Jurkat, Clone E6-1 (cell line): Measurements from ENCODE around the gene PTOV1.
A peak's percentile ranks its signal among the peaks of the same experiment; 100 is the strongest.
"Not testable (repeated sequence)": the region's sequence is repeated elsewhere in the genome, so short reads cannot be mapped to it uniquely, and the experiment has no call there.

Source experiments
- DNase-seq: peaks from one replicate; pipeline ENCODE4 v3.0.0-alpha.2; 2011; ENCODE audit warnings: low read depth, low spot score
- H3K4me3 ChIP-seq: 2 replicates; pipeline ENCODE4 v1.5.1; 2011; ENCODE audit warnings: mild to moderate bottlenecking, low read length, control low read depth, moderate library complexity

PTOV1 gene

GRCh38 chr19:49814010-49814409 lies 36.9 kb upstream of the PTOV1 start:
- H3K4me3 ChIP-seq = peak overlapping the region; percentile 89
- DNase-seq = no peak

- no peak for DNase-seq
- no peak overlapping the region for H3K4me3 ChIP-seq
Observed at GRCh38 chr19:49816590-49816989, 34.4 kb upstream of the PTOV1 start.

- peak; percentile 74 for DNase-seq
- H3K4me3 ChIP-seq = peak within 1 kb of the TSS; percentile 94
Observed at GRCh38 chr19:49817964-49818648, 32.9 kb upstream of the PTOV1 start, which contains the start of gene MED25. Gene MED25, plus strand, starts transcription at chr19:49818289. Its CDS starts 53 bp downstream, at chr19:49818342.

GRCh38 chr19:49818649-49819370 lies 32.1 kb upstream of the PTOV1 start:
- DNase-seq = no peak
- peak overlapping the region; percentile 94 for H3K4me3 ChIP-seq

GRCh38 chr19:49819452-49820115 lies 31.4 kb upstream of the PTOV1 start:
- peak overlapping the region; percentile 94; the same call in 1 of the 2 replicates for H3K4me3 ChIP-seq
- not testable (repeated sequence) for DNase-seq

DNA sequence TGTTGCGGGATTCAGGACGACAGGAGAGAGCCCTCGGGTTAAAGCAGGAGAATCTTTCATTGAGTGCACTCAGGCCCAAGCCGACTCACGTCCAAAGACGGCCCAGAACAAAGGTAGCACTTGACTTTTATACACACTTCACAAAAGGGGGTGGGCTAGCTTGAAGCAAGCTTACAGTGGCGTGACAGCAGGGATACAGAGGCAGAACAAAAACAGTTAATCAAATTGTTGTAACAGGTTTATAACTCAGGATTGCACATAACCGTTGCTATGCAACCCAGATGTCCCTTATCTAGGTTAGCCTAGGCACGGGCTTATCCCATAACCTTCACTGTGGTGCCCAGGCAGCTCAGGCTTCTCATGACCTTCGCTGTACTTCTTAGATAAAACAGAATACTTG lies 30.8 kb upstream of the PTOV1 start:
- no peak overlapping the region for H3K4me3 ChIP-seq
- DNase-seq = no peak

DNA sequence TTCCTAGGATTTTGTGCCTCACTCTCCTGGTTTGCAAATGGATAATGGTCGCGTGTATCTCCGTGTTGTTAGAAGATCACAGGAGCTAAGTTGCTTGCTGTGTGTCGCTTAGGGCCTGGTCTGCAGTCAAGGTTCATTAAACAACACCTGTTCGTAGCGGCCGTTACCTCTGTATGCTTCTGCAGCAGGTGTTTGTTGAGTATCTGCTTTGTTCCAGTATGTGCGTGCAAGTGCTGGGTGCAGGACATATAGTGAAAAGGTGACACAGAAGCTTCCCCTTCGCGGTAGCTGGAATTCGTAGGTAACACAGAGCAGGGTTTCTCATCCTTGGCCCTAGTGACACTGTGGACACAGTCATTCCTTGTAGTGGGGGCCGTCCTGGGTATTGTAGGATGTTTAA lies 27.5 kb upstream of the PTOV1 start:
- DNase-seq = no peak
- no peak overlapping the region for H3K4me3 ChIP-seq

- no peak for DNase-seq
- H3K4me3 ChIP-seq = no peak overlapping the region
Observed at GRCh38 chr19:49824662-49825061, 26.3 kb upstream of the PTOV1 start.

- DNase-seq = no peak
- no peak overlapping the region for H3K4me3 ChIP-seq
Observed at GRCh38 chr19:49827034-49827433, 23.9 kb upstream of the PTOV1 start.

GRCh38 chr19:49829200-49829599 lies 21.8 kb upstream of the PTOV1 start:
- no peak for DNase-seq
- no peak overlapping the region for H3K4me3 ChIP-seq

DNA sequence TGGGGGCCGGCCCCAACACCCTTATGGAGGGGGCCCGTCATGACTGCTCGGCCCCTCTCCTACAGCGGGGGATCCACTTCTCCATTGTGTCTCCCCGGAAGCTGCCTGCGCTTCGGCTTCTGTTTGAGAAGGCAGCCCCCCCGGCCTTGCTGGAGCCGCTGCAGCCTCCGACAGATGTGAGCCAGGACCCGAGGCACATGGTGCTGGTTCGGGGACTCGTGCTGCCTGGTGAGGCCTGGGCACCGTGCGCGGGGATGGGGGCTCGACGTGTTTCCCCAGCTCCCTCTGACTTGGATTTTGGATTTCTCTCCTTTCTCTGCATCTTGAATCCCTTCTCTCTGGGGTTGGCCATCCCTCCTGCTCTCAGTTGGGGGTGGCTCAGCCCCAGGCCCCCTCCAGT lies 21.2 kb upstream of the PTOV1 start:
- DNase-seq = no peak
- H3K4me3 ChIP-seq = no peak overlapping the region

DNA sequence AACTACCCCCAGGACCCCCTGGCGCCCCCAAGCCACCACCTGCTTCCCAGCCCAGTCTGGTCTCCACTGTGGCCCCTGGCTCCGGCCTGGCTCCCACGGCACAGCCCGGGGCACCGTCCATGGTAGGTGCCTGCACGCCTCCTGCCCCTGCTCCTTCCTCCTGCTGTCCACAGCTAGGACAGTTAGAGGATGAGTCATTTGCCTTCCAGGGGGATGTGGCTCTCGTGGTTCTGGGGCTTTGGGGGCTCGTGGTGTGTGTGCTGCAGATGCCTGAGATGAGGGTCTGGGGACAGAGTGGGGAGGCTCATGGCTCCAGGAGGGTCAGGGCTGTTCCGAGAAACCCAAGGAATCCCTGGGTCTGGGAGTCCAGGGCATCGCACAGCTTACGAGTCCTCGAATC lies 20.2 kb upstream of the PTOV1 start:
- DNase-seq = no peak

DNA sequence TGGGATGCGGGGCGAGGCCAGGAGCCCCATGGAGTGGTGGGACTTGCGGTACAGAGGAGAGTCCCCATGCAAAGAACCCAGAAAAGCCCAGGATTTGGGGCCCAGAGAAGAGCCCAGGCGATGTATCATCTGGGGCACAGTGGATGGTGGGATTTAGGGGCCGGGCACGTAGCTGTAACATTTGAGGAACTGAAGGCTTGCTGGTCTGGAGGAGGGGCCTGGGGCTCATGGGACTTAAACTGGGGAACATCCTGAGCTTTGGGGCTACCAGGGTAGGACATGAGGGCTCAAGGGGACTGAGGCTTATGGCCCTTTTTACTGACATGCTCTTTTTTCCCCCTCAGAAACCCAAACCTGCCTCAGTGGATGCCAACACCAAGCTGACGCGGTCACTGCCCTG lies 19.4 kb upstream of the PTOV1 start:
- no peak overlapping the region for H3K4me3 ChIP-seq
- DNase-seq = no peak

More for the DNA sequence above, 20.2 kb upstream of the PTOV1 start:
- H3K4me3 ChIP-seq = no peak overlapping the region

GRCh38 chr19:49832556-49832955 lies 18.4 kb upstream of the PTOV1 start:
- H3K4me3 ChIP-seq = no peak overlapping the region
- peak; percentile 48 for DNase-seq

DNA sequence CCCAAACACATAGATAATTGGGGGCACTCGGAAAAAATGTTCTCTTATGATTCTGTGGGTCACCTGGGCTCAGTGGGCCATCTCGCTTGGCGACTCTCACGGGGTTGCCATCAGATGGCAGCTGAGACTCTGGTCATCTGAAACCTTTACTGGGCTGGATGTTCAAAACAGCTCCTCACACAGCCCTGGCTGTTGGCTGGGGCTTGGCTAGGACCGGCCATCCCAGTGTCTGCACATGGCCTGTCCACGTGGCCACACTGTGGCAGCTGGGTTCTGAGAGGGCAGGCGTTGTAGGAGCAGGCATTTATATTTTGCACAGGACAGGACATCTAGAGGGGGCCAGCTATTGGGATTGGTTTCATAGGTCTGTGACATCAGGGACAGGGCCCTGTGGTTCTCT lies 17.4 kb upstream of the PTOV1 start:
- no peak for DNase-seq
- H3K4me3 ChIP-seq = no peak overlapping the region

DNA sequence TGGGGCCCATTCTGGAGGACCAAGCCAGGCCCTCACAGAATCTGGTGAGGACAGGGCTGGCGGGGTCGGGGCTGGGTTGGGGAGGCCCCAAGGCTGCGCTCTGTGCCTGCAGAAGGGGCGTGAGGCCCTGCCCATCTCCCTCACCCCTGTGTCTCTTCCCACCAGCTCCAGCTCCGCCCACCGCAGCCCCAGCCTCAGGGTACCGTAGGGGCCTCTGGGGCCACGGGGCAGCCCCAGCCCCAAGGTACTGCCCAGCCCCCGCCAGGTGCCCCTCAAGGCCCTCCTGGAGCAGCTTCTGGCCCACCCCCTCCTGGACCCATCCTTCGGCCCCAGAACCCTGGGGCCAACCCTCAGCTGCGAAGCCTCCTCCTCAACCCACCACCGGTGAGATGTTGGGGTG lies 15.4 kb upstream of the PTOV1 start:
- H3K4me3 ChIP-seq = no peak overlapping the region
- no peak for DNase-seq

DNA sequence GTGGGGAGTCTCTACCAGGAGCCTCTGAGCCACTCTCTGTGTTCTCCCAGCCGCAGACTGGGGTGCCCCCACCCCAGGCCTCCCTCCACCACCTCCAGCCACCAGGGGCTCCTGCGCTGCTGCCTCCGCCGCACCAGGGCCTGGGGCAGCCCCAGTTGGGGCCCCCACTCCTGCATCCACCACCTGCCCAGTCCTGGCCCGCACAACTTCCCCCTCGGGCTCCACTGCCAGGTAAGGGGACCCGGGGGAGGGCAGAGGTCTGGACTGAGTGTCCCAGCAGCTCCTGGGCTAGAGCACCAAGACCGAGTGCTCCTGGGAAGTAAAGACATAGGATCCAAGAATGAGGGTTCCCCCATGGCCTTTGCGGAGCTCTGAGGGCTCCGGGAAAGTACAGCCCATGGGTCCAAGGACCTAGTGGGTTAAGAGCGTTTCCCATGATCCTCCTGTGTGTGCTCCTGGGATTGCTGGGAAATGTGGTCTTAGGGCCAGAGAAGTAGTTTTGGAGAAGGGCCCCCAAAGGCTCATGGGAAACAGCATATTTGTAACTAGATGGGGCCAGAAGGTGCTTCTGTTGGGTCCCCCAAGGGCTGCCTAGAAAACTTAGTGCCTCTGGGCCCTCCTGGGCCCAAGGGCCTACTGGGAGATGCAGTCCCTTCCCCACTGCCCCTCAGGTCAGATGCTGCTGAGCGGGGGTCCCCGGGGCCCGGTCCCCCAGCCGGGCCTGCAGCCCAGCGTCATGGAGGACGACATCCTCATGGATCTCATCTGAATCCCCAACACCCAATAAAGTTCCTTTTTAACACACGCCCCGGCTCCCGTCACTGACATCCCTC lies 14.6 kb upstream of the PTOV1 start:
- H3K4me3 ChIP-seq = no peak overlapping the region
- DNase-seq = no peak

DNA sequence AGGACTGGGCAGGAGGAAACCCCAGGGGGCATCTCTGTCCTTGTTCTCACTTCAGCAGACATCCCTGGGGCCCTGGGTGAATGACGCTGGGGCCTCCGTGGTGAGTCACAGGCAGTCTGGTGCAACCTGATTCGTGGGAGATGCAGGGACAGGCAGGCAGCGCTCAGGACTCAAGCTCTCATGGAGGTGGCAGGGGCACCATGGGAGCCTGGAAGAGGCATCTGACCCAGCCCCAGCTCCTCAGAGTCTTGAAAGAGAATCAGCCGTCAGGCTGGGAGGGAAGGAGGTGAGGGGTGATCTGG lies 14.0 kb upstream of the PTOV1 start:
- no peak for DNase-seq
- H3K4me3 ChIP-seq = no peak overlapping the region

GRCh38 chr19:49837425-49837824 lies 13.5 kb upstream of the PTOV1 start:
- DNase-seq = no peak
- H3K4me3 ChIP-seq = no peak overlapping the region
